Activated T-cell treated with anti-CD3 and anti-CD28 coated beads, Interleukin-2, amount 50 U/mL, for 48 hours (primary cell): Measurements from ENCODE around the gene MIR17HG.
"Not testable (repeated sequence)": the region's sequence is repeated elsewhere in the genome, so short reads cannot be mapped to it uniquely, and the experiment has no call there.

Experiments
- DNase-seq, 2 experiments: peaks; one replicate each; pipeline ENCODE4 v3.0.0-alpha.2; 2020

Gene MIR17HG

DNA sequence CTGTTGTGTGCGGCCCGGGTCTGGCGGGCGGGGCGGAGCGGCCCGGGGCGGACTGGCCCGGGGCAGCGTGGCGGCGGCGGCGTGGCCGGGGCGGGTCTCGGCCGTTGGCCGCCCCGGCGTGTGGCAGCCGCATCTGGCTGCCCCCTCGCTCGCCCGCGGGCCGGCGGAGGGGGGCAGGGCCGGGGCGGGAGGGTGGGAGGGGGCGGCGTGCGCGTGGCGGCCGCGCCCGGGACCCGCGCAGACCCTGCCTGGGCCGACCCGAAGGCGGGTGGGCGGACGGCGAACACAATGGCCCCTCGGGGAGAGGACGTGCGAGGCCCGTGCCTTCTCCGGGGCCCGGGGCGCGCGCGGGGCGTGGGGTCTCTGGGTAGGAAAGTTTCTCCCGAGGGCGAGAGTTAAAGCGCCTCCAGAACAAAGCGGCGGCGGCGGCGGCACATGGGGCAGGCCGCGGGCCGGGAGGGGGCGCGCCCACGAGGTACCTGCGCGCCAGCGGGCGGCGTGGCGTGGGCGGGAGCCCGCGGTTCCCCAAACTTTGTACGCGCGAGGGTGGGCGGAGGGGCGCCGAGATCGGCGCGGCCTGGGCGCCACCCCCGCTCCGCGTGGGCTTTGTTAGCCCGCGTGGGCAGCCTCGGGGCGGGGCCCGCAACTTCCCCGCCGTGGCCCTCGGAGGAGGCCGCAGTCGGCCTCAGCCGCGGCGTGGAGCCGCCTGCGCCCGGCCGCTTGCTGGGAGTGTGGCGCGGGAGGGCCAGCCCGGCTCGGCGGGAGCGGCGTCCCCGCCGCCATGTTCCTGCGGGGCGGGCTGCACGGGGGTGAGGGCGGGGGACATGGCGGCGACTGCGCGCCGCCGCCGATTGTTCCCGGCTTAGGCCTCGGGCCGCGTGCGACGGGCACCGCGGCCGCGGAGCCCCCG, 764 bp downstream of the MIR17HG start:
- peak; percentile 74 to 82 for DNase-seq

DNA sequence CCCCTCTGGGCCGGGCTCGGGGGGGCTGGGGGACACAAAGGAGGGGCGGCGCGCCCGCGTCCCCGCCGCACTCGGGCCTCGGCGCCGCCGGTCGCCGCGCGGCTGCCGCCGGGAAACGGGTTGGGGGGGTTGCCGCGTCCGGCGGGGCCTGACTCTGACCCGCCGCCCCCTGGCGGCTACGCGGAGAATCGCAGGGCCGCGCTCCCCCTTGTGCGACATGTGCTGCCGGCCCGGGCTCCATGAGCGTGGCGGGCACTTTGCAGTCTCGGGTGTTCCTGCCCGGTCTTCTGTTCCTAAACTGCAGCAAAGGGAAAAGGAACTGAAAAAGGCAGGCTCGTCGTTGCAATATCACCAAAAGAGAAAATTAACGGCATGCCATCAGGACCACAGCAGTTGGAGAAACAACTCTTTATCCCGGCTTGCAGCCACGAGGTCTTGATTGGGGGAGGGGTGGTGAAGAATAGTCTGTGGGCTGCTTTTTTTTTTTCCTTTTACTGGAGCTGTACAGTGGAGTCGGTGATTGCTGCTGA, 1.5 kb downstream of the MIR17HG start:
- peak; percentile 95 to 96 for DNase-seq

DNA sequence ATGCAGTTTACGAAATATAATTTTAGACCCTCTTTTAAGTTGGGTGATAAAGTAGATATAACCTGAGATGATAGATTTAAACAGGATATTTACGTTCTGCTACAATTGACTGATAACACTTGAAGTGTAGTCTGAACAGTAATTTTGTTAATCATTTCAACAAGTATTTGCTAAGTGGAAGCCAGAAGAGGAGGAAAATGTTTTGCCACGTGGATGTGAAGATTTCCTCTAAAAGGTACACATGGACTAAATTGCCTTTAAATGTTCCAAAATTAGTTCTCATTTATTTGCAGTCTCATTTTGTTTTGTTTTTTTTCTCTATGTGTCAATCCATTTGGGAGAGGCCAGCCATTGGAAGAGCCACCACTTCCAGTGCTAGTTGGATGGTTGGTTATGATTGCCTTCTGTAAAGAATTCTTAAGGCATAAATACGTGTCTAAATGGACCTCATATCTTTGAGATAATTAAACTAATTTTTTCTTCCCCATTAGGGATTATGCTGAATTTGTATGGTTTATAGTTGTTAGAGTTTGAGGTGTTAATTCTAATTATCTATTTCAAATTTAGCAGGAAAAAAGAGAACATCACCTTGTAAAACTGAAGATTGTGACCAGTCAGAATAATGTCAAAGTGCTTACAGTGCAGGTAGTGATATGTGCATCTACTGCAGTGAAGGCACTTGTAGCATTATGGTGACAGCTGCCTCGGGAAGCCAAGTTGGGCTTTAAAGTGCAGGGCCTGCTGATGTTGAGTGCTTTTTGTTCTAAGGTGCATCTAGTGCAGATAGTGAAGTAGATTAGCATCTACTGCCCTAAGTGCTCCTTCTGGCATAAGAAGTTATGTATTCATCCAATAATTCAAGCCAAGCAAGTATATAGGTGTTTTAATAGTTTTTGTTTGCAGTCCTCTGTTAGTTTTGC, 2.8 kb downstream of the MIR17HG start:
- DNase-seq = no peak

DNA sequence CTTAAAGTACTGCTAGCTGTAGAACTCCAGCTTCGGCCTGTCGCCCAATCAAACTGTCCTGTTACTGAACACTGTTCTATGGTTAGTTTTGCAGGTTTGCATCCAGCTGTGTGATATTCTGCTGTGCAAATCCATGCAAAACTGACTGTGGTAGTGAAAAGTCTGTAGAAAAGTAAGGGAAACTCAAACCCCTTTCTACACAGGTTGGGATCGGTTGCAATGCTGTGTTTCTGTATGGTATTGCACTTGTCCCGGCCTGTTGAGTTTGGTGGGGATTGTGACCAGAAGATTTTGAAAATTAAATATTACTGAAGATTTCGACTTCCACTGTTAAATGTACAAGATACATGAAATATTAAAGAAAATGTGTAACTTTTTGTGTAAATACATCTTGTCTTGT, 3.6 kb downstream of the MIR17HG start:
- no peak for DNase-seq

DNA sequence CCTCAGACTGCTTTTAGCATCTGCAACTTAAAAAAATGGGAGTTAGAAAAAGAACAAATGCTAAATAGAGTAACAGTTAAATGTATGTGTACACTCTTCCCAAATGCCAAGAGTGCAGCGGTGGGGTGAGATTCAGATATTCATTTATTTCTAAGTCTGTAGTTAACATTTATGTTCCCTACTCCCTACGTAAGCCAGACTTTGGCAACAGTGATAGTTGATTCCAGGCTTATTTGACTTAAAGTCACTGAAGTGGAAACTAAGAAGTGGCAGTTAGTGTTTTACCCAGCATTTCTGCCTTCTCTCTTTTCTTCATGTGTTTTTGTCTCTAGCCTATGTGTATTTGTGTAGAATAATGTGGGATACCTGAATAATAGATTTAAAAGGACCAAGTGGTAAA, 4.5 kb downstream of the MIR17HG start:
- DNase-seq = no peak

DNA sequence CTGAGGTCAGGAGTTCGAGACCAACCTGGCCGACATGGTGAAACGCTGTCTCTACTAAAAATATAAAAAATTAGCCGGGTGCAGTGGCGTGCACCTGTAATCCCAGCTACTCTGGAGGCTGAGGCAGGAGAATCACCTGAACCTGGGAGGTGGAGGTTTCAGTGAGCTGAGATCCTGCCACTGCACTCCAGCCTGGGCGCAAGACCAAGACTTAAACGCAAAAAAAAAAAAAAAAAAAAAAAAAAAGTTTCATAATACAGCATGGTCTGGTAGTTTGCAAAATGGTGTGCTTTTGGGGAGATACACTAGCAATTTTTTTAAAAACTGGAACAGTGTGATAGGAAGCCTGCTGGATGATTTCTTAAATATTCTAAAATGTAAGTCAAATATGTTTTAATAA, 5.4 kb downstream of the MIR17HG start:
- DNase-seq = not testable (repeated sequence)

DNA sequence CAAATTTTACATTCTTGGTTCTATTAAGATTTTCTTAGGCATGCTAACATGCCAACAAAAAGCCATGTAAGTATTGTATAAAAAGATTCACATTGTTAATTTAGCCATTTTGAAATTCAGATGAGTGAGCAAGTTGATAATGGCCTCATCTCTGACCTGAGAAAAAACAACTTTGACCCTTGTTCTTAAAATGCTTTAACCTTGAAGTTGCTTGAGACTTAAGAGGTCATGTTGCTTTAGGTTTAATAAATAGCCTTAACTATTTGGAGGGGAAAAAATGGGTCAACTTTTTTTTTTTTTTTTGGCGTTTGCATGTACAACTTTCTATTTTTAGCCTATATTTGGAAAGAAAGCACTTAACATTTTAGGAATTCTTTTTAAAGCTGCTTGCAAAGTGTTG, 6.0 kb downstream of the MIR17HG start:
- no peak for DNase-seq

DNA sequence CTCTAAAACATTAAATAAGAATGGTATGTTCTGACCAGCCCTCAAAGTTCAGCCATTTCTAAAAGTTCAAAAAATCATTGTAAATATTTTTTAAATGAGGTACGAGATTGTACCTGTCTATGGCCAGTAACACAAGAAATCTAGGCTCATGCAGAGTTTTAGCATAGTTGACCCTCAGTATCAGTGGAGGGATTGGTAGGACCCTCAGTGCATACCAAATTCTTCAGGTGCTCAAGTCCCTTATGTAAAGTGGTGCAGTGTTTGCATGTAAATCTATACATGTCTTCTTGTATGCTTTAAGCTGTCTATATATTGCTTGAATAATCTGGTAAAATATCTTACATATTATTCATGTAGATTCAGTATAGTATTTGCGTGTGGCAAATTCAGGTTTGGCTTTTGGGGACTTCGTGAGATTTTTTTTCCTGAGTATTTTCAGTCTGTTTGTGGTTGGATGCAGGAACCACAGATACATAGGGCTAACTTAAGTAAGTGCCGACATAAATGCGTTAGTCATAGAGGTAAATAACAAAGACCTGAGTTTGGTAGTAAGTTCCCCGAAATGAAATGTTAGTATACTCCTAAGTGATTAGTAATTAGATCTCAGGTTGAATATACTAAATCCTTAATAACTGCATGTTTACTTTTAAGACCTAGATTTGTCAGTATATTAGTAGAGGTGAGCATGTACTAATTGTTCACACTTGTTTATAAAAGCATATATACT, 7.8 kb downstream of the MIR17HG start:
- DNase-seq = no peak

DNA sequence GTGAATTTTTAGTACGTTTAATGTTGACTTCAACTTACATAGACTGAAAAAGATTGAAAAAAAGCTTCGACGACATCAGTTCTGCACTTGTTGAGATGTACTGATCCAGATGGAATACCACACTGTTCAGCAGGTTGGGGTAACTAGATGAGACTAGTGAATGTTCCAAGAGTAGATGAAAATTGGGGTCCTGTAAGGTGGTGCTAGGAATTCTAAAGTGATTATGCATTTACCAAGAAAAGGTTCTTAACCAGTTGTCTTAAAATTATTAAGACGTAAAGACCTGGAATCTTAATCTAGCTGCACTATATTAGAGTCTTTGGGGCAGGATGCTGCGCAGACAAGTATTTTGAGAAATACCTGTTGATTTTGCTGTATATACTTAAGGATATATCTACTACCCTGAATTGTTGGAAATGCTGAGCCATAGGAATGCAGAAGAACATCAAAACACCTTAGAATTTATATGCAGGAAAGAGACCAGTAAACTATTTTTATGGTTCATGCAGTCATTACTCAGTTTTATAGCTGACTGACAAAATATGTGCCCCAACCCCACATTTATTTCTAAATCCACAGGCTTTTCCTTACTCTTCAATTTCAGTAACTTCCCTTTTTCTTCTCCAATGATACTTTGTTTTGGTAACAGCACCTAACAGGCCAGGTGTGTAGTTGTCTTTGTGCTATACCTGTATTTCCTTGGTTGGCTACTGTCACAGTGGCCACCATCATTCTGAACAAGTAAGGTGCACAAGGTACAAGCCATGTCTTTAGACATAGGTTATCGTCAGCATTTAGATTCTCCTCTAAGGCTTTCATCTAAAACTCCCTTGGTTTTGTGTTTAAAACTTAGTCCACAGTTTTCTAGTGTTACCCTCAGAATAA, 8.6 kb downstream of the MIR17HG start:
- DNase-seq = no peak

DNA sequence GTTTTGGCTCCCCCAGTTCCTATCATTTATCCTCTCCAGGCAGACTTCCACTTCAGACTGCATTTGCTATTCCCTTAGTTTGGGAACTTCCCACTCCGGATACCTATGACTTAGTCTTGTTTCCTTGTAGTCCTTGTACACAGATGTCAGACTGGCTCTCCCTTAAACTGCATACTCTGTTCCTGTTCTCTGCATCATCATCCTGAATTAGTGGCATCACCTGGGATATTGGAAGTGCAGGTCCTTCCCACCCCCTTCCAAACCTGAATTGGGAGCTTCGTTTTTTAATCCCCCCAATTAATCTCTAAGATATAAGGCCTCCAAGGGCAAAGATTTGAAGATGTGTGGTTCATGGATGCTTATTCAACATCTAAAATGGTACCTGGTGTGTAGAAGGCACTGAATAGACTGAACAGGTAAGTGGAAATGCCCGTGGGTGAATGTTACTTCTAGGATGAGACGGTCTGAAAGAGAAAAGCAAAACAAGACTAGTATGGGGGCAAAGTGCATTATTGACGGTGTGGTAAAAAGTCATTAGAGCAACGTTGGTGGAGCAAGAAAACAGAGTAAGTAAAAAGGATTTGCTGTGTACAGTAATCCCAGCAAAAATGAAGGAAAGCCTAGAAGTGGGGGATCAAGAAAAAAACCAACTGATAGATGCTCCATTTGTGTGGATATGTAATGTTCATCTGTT, 9.6 kb downstream of the MIR17HG start:
- DNase-seq = no peak

DNA sequence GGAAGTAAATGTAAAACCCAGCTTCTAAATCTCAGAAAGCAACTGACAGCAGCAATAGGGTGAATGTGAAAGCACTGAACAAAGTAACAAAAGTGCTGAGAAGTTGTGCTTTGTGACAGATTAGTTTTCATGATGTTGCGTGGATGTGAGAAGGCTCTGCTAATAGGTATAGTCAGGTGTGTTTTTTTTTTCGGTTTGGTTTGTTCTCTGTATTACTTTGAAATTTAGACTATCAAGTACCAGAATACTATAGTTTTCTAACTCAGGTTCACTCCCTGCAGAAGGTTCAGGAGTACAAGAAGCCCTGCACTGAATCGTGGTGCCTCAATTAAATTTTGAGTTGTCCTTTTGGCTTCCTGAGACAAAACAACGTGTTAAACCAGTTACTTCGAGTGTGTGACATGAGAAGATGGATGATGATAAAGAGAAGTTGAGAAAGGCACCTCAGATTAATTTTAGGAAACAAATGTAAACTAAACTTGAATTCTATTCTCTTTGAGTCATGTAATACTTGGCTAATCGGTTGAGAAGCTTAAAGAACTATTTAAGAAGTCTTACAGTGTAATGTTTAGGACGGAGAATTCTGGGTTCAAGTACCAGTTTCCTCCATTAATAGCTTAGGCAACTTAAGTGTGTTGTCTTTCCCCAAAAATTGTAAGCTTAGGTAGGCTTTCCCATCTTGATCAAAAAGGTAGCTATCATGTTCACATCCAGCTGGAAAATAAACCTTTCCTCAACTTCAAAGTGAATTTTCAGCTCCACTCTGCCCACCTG, 10.3 kb downstream of the MIR17HG start:
- no peak for DNase-seq

DNA sequence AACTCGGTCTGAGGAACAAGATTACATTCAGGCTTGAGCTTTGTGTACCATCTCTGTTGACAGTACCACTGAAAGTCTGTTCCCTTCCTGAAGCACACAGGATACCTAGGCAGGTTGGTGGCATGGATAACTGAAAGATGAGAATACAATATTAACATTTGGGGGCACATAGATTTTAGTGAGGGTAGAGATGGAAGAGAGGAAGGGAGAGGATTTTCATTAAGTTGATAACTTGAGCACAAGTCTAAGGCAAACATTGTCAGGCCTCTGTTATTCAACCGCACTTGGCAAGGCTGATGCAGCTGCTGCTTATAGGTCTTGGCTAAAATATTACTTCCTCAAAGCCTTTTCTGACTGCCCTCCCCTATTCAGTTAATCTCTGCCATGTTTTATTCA, 10.9 kb downstream of the MIR17HG start:
- no peak for DNase-seq

DNA sequence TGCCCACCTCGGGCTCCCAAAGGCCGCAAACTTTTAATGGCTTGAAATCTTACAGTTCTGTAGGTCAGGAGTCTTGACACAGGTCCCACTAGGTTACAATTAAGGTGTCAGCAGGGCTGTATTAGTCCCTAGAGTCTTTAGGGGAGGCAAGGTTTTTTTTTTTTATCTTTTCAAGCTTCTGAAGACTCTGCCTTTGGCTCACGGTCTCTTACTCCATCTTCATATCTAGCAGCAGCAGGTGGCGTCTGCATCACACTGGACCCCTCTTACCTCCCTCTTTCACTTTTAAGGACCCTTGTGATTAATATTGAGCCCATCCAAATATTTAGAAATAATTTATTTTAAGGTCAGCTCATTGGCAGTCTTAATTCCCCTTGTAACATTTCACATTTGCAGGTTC, 11.6 kb downstream of the MIR17HG start:
- no peak for DNase-seq

DNA sequence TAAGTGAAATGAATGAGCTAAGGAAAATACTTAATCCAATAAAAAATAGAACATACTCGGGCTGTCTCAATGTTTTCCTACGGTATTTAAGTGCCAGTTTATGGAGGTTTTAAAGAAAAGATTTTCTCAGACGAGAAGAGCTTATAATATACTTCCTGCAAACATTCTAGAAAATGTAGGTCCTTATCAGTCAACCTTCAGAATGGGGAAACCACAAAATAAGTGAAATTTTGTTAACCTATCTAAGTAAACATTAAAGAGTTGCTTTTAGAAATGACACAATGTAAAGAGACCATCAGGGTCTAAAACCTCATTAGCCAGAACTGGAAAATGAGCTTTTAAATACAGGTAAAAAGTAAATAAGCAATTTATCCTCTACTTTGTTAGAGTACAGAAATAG, 12.1 kb downstream of the MIR17HG start:
- DNase-seq = no peak

DNA sequence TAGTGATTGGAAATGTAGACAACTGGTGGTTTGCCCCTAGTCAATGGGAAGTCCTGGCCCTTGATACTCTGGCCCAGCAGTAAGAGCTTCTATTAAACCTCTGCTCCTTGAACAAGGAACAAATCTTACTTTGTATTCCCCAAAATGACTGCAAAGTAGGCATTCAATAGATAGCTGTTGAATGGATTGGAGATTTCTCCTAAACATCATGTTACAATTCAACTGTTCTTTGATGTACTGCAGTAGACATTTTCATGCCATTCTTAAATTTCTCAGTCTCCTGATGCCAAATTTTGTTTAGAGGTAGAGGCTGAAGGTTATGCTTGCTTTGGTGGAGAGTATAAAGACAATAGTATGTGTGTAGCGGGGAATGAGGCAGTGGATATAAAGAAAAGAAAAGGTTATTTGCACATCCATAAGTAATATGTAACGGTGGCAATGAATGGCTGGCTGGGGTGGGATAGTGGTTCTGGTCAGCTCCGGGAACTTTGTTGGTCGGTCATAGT, 12.8 kb downstream of the MIR17HG start:
- DNase-seq = no peak

DNA sequence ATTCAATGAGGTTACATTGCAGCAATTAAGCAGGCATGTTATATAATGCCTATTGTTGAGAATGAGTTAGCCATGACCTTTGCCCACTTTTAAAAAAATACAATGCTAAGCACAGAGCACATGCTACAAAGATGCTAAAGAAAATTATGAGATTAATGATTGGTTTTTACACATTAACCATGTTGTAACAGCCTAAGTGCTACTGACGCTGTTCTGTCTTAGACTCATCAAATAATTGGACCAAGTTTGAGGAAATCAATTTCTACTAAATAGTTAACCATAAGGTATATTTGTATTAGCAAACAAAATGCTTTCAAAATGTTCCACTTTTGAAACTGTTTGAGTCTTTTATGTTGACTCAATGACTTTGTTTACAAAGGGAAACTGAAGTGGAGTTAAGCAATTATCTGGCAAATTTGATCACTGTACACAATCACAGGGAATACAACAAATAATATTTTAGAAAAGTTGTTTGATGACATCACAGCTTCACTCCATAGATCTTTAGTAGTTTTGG, 14.3 kb downstream of the MIR17HG start:
- DNase-seq = no peak

DNA sequence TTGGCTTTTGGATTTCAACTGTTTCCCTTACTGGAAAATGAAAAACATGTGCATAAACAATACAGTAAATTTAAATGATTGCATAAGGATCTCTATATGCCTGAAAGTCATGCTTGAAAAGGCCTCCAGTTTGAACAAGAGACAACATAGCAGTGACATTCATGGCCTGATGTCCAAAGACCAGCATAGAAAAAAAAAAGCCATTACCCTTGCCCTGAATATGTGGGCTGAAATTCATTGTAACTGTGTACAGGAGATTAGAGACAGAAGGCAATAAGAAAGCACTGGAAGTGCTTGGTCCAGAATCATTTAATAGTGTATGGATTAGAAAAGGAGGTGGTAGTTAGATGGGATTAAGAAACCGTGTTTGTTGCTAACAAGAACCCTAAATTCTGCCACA, 15.4 kb downstream of the MIR17HG start:
- no peak for DNase-seq

DNA sequence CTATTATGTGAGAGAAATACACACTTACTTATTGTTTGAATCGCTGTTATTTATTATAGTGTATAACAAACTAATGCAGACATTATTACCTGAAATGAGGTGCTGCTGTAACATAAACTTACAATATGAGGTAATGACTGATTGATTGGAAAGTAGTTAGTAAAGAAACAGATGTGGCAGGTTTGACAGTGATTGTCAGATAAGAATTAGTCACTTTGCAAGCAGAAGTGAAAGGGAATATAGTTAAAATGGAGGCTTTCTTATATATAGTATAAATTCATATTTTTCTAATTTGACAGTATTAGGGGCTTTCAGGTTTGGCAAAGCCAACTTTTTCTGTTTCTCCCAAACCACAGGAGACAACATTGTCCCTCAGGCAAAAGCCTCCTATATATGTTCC, 20.6 kb downstream of the MIR17HG start:
- no peak for DNase-seq

DNA sequence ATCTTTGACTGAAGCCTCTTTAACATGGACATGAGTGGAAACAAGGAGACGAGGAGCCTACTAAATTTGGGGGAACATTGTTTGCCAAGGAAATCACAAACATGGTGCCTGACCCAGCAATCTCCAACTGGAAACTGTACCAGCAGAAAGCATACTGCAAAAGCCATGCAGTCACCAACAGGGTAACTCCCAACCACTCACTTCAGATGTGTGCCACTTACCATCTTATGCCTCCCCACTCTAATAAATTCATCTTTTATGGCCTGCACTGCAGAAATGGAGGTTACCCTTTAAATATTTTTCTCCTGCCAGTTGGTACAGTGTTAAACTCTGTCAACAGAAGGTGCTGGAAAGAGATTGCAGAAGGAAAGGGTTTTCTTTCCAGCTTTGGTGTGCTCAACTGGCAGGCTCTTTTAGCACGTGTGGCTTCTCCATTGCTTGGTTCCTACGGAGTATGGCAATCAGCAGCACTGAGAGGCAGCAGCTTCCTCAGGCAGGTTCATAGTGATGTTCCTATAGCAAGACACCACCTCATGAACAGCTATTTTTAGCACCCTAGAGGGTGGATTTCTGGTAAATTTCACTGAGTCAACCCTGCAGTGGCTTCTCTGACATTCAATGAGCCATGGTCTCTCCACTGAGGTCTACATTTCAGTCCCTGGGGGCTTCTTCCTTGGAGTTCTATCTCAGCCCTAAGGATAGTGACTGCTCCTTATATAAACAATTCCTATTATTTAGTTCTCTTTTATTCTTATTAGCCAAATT, 21.4 kb downstream of the MIR17HG start:
- peak in 1 of 2 experiments; percentile 44 for DNase-seq
